GM19455 (cell line): ENCODE measurements around the gene GABRA5.

Source experiments
- ATAC-seq: cut with Tn5 transposase; IDR thresholded peaks from one replicate; pipeline ENCODE4 v1.9.1; 2021; ENCODE audit not compliant: unreplicated experiment

GABRA5 gene

DNA sequence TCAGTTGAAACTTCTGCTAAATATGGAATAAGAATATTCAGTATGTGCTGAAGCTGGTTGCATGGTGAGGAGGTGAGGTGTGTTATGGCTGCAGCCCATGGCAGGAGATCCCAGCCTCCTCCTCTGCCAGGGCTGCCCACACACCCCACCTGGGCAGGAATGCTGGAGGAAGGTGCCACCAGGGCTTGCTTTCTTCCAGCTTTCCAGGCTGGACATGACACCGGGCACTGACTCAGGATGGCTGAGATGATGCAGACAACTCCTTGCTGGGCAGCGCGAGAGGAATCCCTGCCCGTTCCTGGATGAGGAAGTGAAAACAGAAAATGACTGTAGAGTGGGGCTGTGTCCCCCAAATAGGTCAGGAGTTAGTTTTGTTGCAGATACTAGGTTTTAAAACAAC, 118.2 kb downstream of the GABRA5 start:
- ATAC-seq, result no peak

DNA sequence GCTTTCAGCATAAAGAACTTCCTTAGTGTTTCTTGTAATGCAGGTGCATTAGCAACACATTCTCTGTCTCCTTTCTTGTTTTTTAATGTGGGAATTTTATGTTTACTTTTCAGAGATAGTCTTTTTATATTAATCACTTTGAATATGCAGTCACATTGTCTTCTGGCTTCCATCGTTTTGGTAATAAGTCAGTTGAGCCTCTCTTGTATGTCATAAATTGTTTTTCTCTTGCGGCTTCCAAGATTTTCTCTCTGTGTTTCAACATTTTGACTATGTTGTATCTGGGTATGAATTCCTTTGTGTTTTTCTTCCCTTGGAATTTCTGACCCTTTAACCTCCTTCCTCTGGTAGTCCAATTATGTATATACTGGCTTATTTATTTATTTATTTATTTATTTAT, 129.4 kb downstream of the GABRA5 start:
- ATAC-seq, result no peak
